Astrocyte (in vitro differentiated cells and primary cell): ENCODE results near the gene CYGB. TPM values are rescaled to one million over a fixed set of nuclear protein-coding genes. Genes with fewer than 3 reads are reported as not detected.
"Not testable (repeated sequence)": the region's sequence is repeated elsewhere in the genome, so short reads cannot be mapped to it uniquely, and the experiment has no call there.

Experiments
- DNase-seq: peaks from one replicate; pipeline ENCODE4 v3.0.0-alpha.2; 2010; ENCODE audit warnings: low read depth
- FAIRE-seq: peaks from 2 replicates; lab custom pipeline; 2011; peaks lifted over from hg19 to GRCh38; lab: Jason Lieb, UNC
- H2AFZ ChIP-seq: 2 replicates; pipeline ENCODE4 v1.6.0; 2012; ENCODE audit warnings: low read depth, low read length, inconsistent platforms
- H3K27ac ChIP-seq: 2 replicates; pipeline ENCODE4 v1.5.1; 2011; ENCODE audit warnings: low read depth, low read length, inconsistent platforms
- H3K27me3 ChIP-seq: 2 replicates; pipeline ENCODE4 v1.6.0; 2011; ENCODE audit warnings: low read length, inconsistent platforms; ENCODE audit not compliant: insufficient read depth
- H3K36me3 ChIP-seq: 2 replicates; pipeline ENCODE4 v1.5.1; 2011; ENCODE audit warnings: low read length, inconsistent platforms; ENCODE audit not compliant: insufficient read depth
- H3K4me1 ChIP-seq: 2 replicates; pipeline ENCODE4 v1.5.1; 2011; ENCODE audit warnings: low read length, inconsistent platforms; ENCODE audit not compliant: insufficient read depth
- H3K4me2 ChIP-seq: 2 replicates; pipeline ENCODE4 v1.6.0; 2012; ENCODE audit warnings: low read length, inconsistent platforms
- H3K4me3 ChIP-seq: 2 replicates; pipeline ENCODE4 v1.5.1; 2011; ENCODE audit warnings: low read depth, mild to moderate bottlenecking, low read length, inconsistent platforms; ENCODE audit not compliant: insufficient read depth
- H3K79me2 ChIP-seq: 2 replicates; pipeline ENCODE4 v1.6.0; 2012; ENCODE audit warnings: mild to moderate bottlenecking, low read length, inconsistent platforms; ENCODE audit not compliant: insufficient read depth
- H3K9ac ChIP-seq: 2 replicates; pipeline ENCODE4 v1.6.0; 2012; ENCODE audit warnings: mild to moderate bottlenecking, low read length, inconsistent platforms
- H3K9me3 ChIP-seq: 2 replicates; pipeline ENCODE4 v1.5.1; 2012; ENCODE audit warnings: low read depth, mild to moderate bottlenecking, low read length, inconsistent platforms; ENCODE audit not compliant: insufficient read depth
- H4K20me1 ChIP-seq: 2 replicates; pipeline ENCODE4 v1.6.0; 2012; ENCODE audit warnings: low read length, inconsistent platforms; ENCODE audit not compliant: insufficient read depth
- H3K27ac Mint-ChIP-seq: one replicate; pipeline ENCODE4 v1.8.0; 2021; ENCODE audit warnings: mild to moderate bottlenecking, mixed read lengths; ENCODE audit not compliant: unreplicated experiment
- H3K27me3 Mint-ChIP-seq: one replicate; pipeline ENCODE4 v1.8.0; 2021; ENCODE audit warnings: low read depth, mixed read lengths; ENCODE audit not compliant: unreplicated experiment
- H3K36me3 Mint-ChIP-seq: one replicate; pipeline ENCODE4 v1.8.0; 2021; ENCODE audit warnings: low read depth, mixed read lengths; ENCODE audit not compliant: unreplicated experiment
- H3K4me1 Mint-ChIP-seq: one replicate; pipeline ENCODE4 v1.8.0; 2021; ENCODE audit warnings: low read depth, mixed read lengths; ENCODE audit not compliant: unreplicated experiment
- H3K4me3 Mint-ChIP-seq: one replicate; pipeline ENCODE4 v1.8.0; 2021; ENCODE audit warnings: mild to moderate bottlenecking, moderate library complexity, mixed read lengths; ENCODE audit not compliant: unreplicated experiment
- H3K9me3 Mint-ChIP-seq: one replicate; pipeline ENCODE4 v1.8.0; 2021; ENCODE audit warnings: mild to moderate bottlenecking, mixed read lengths; ENCODE audit not compliant: unreplicated experiment
- CTCF ChIP-seq: IDR thresholded peaks from 2 replicates; pipeline ENCODE4 v1.5.1; 2011; ENCODE audit warnings: low read depth, mild to moderate bottlenecking, inconsistent platforms, low read length, moderate library complexity; ENCODE audit not compliant: insufficient read depth
- EZH2 ChIP-seq: IDR thresholded peaks from 2 replicates; pipeline ENCODE4 v1.6.1; 2012; ENCODE audit warnings: mild to moderate bottlenecking, low read length, inconsistent platforms; ENCODE audit not compliant: insufficient read depth
- total RNA-seq: library from RNA; stranded (reverse); gene quantifications from 2 replicates; pipeline ENCODE4 v1.2.1, GENCODE V29; 2021

CYGB gene
- total RNA-seq, 1 donor from 2014 or later: 29.2 TPM

DNA sequence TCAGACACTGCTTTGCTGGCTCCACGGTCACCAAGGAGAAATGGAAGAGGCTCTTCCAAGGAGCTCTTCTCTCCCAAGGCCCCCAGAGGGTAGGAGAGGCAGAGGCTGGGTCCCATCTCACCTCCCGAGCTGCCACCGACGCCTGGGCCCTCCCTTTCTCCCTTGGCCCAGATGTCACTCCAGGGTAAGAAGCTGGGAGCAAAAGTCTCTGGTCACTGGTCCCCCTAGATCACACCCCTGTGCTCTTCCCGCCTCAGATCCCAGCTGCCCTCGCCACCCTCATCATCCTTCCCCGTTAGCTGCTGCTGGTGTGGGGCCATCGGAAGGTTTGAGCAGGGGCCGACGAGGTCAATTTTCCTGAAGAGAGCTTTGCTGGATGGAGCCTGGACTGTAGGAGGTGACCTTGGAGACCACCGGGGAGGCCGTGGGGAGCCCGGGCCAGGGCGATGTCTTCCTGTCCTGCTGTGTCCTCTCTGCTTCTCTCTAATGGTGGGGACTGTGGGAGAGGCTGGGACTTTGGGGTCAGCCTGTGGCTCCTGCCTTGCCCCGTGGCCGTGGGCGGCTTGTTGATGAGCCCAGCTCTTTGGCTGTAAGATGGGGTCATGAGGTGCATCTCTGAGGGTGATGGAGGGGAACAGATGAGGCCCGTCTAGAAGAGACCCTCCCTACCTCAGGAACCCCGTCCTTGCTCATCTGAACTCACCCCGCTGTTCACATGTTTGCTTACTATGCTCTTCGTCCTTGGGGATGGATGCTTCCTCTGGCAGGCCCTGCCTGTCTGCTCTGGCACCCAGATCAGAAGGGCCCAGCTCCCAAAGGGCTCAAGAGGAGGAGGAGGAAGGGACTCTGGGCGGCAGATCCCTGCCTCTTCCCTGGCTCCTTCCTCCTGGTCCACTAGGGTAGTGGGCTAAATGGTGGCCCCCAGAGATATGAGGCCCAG lies 24.9 kb downstream of the CYGB start:
- Histone ChIP-seq H4K20me1 (no peaks in the 10 kb centered on the region), H2AFZ (no peak overlapping the region), H3K4me1 (peaks cover 11% of the 10 kb centered on the region), H3K9me3 (no peaks in the 10 kb centered on the region), H3K4me2 (no peak overlapping the region), H3K4me3 (no peak overlapping the region), H3K27ac (no peak overlapping the region), H3K79me2 (no peaks in the 10 kb centered on the region), H3K27me3 (peaks cover 2% of the 10 kb centered on the region), H3K36me3 (no peaks in the 10 kb centered on the region), H3K9ac (no peak overlapping the region)
- H3K4me1 Mint-ChIP-seq: peaks cover 8% of the 10 kb centered on the region
- FAIRE-seq (no peak), DNase-seq (no peak)
- peaks cover 25% of the 10 kb centered on the region for H3K27me3 Mint-ChIP-seq
- TF ChIP-seq EZH2 (no peak), CTCF (no peak)
- no peak overlapping the region for H3K27ac Mint-ChIP-seq
- H3K9me3 Mint-ChIP-seq: no peaks in the 10 kb centered on the region
- H3K4me3 Mint-ChIP-seq: no peak overlapping the region
- H3K36me3 Mint-ChIP-seq: no peaks in the 10 kb centered on the region

DNA sequence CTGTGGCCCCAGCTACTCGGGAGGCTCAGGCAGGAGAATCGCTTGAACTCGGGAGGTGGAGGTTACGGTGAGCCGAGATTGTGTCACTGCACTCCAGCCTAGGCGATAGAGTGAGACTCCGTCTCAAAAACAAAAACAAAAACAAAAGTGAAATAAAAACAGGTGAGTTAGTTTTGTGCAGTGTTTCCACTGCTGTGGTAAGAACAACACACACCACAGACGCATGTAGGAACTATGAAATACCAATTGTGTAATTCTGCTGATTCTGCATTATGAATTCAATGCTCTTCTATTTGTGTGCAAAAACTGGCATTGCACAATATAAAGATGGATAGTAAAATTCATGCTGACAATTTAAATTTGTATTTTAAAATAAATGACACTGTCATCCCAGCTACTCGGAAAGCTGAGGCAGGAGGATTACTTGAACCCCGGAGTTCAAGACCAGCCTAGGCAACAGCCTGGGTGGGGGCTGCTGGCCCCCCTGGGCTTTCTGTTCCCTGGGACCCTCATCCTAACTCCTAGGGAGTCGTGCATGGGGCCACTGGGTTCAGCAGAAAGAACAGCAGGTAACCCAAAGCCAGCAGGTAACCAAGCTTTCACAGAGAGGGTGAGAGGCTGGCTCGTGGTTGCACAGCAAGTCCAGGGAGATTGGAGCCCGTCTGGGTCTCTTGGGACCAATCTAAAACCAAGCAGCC lies 25.7 kb downstream of the CYGB start:
- no peak overlapping the region for H2AFZ ChIP-seq
- H3K9ac ChIP-seq: no peak overlapping the region
- DNase-seq (no peak), FAIRE-seq (no peak)
- H3K27me3 ChIP-seq: peaks cover 5% of the 10 kb centered on the region
- Mint-ChIP-seq H3K9me3 (no peaks in the 10 kb centered on the region), H3K36me3 (no peaks in the 10 kb centered on the region), H3K27me3 (peaks cover 31% of the 10 kb centered on the region), H3K4me3 (no peak overlapping the region), H3K4me1 (peaks cover 8% of the 10 kb centered on the region), H3K27ac (no peak overlapping the region)
- H3K4me1 ChIP-seq: peaks cover 11% of the 10 kb centered on the region
- no peak overlapping the region for H3K4me3 ChIP-seq
- H3K27ac ChIP-seq: no peak overlapping the region
- no peaks in the 10 kb centered on the region for H3K79me2 ChIP-seq
- H4K20me1 ChIP-seq: no peaks in the 10 kb centered on the region
- H3K4me2 ChIP-seq: no peak overlapping the region
- no peak for TF ChIP-seq EZH2
- H3K36me3 ChIP-seq: no peaks in the 10 kb centered on the region
- no peaks in the 10 kb centered on the region for H3K9me3 ChIP-seq

DNA sequence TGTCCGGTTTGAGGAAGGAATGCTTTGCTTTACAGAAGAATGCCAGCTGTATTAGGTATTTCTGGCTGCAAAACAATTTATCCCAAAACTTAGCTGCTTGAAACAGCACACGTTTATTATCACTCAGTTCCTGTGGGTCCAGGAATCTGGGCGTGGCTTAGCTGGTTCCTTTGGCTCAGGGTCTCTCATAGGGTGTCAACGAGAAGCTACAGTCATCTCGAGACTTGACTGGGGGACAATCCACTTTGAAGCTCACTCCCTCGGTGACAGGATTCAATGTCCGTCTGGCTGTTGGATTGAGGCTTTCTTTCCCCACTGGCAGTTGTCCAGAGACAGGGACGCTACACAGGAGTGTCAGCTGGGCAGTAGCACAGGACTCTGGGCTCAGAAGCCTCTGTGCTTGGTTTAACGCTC lies 26.7 kb downstream of the CYGB start:
- no peaks in the 10 kb centered on the region for H3K9me3 ChIP-seq
- peaks cover 10% of the 10 kb centered on the region for H3K4me1 ChIP-seq
- H3K4me3 ChIP-seq: no peak overlapping the region
- no peaks in the 10 kb centered on the region for H3K36me3 ChIP-seq
- H2AFZ ChIP-seq: peak overlapping the region; percentile 26
- no peak overlapping the region for H3K4me2 ChIP-seq
- Mint-ChIP-seq H3K4me3 (no peak overlapping the region), H3K27me3 (peaks cover 33% of the 10 kb centered on the region), H3K36me3 (no peaks in the 10 kb centered on the region), H3K9me3 (no peaks in the 10 kb centered on the region), H3K27ac (no peak overlapping the region), H3K4me1 (peaks cover 8% of the 10 kb centered on the region)
- DNase-seq: peak; percentile 46
- H3K79me2 ChIP-seq: no peaks in the 10 kb centered on the region
- peak; percentile 54 for FAIRE-seq
- H3K9ac ChIP-seq: no peak overlapping the region
- H4K20me1 ChIP-seq: no peaks in the 10 kb centered on the region
- no peak overlapping the region for H3K27ac ChIP-seq
- no peak for TF ChIP-seq EZH2
- no peak for TF ChIP-seq CTCF
- H3K27me3 ChIP-seq: peaks cover 5% of the 10 kb centered on the region

GRCh38 chr17:76508472-76509063 lies 28.9 kb downstream of the CYGB start:
- H3K4me2 ChIP-seq, H3K9ac ChIP-seq, H3K9me3 ChIP-seq, DNase-seq, H3K27ac Mint-ChIP-seq, H3K36me3 Mint-ChIP-seq, H2AFZ ChIP-seq, H3K4me1 Mint-ChIP-seq, H3K9me3 Mint-ChIP-seq, H4K20me1 ChIP-seq, FAIRE-seq, H3K4me3 Mint-ChIP-seq, H3K4me1 ChIP-seq, H3K36me3 ChIP-seq, H3K79me2 ChIP-seq, H3K4me3 ChIP-seq, H3K27ac ChIP-seq, H3K27me3 ChIP-seq: not testable (repeated sequence)
- peaks cover 31% of the 10 kb centered on the region for H3K27me3 Mint-ChIP-seq
